ENCODE data around the gene USP48. TPM values are rescaled to one million over a fixed set of nuclear protein-coding genes. Genes with fewer than 3 reads are reported as not detected.

Gene USP48
- total and polyA plus RNA-seq, 2 of the 4 experiments (the other 2 are of a cell fraction) = 24.7 to 25.0 TPM

DNA sequence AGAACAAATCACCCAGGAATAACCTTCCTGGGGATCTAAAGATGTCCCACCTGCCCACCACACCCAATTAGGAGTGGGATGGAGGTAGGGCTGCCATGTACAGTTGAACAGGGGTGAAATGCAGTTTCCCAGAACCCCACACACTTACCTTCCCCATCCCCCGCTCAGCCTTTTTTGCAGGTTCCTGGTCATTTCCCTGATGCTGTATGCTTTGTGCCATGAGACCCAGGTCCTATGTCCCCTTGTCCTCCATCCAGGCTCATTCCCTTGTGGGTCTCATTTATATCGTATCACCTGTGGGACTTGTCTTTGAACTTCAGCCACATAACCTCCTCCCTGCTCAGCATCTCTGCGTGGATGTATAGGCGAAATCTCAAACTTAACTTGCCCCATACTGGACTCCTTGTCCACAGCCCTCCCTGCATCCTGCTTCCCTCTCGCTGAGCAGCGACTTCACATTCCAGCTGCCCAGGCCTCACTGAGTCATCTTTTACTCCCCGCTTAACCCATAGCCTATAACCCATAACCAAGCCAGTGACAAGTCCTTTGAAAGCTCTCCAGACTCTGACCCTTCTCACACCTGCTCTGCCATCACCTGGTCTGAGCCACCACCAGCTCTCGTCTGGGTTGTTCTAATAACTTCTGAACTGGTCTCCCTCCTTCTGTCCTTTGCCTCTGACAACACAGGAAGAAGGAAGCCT is 33.8 kb upstream of the USP48 start:
- no peak overlapping the region for H2BK15ac ChIP-seq (ENCODE audit: low read depth, low read length)
- H3K36me3 ChIP-seq (ENCODE audit: control insufficient read depth, insufficient read depth, low read length) = peaks cover 7% of the 10 kb centered on the region
- H3K9ac ChIP-seq (ENCODE audit: low read depth, low read length) = no peak overlapping the region
- H3K9me3 ChIP-seq (ENCODE audit: control insufficient read depth, insufficient read depth, low read length) = peaks cover 2% of the 10 kb centered on the region; the same call in 1 of the 2 replicates
- H2AFZ ChIP-seq (replicated peaks; ENCODE audit: low read length, poor library complexity) = peak overlapping the region; percentile 36
- peaks cover 6% of the 10 kb centered on the region for H3K4me1 ChIP-seq (ENCODE audit: control insufficient read depth, insufficient read depth, low read length)
- in situ Hi-C loops (cut with MboI; ENCODE audit: low sequenced_read_pairs) = no loop called here
- no peak for TF ChIP-seq CHD1 (IDR thresholded peaks at IDR 0.05; ENCODE audit: low read depth, low read length)
- TF ChIP-seq SMC3 (IDR thresholded peaks at IDR 0.05; ENCODE audit: low read depth, low read length) = no peak
- TF ChIP-seq RCOR1 (IDR thresholded peaks at IDR 0.05; ENCODE audit: insufficient replicate concordance, low read length) = peak; percentile 65
- TF ChIP-seq FOS (IDR thresholded peaks at IDR 0.05; ENCODE audit: low read depth, low read length) = peak; percentile 53; the same call in 1 of the 2 replicates
- TF ChIP-seq, protein P1, sequence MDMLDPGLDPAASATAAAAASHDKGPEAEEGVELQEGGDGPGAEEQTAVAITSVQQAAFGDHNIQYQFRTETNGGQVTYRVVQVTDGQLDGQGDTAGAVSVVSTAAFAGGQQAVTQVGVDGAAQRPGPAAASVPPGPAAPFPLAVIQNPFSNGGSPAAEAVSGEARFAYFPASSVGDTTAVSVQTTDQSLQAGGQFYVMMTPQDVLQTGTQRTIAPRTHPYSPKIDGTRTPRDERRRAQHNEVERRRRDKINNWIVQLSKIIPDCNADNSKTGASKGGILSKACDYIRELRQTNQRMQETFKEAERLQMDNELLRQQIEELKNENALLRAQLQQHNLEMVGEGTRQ (IDR thresholded peaks at IDR 0.05; ENCODE audit: low read depth, low read length) = 0 out of 2 replicates have a peak, but pooled peaks have one; percentile 6
- ChIA-PET CTCF (interaction anchor here (0.6 kb wide), 1 partner anchor 34 kb away, joined by 3 read pairs; no protein-coding TSS in a partner anchor), POLR2A (ENCODE audit: unreplicated experiment) (no interaction called here)
- intact Hi-C loops (cut with micrococcal nuclease) = loop anchor here (5.0 kb wide), 1 partner anchor 34 kb away; the partner anchor contains the start of gene USP48
- H3K4me2 ChIP-seq (ENCODE audit: low read depth, low read length) = no peak overlapping the region
- no TSS peak for BruUV-seq (replicated peaks)
- H3K23ac ChIP-seq (ENCODE audit: low read depth, low read length) = no peak overlapping the region
- H3K56ac ChIP-seq (ENCODE audit: extremely low read depth, insufficient read depth, low read length) = no peak overlapping the region
- H3K27me3 ChIP-seq (ENCODE audit: control insufficient read depth, insufficient read depth, low read length) = peaks cover 10% of the 10 kb centered on the region
- H2BK5ac ChIP-seq (ENCODE audit: low read depth, low read length, poor library complexity, severe bottlenecking) = no peak overlapping the region
- no peak overlapping the region for H2BK120ac ChIP-seq (ENCODE audit: low read depth, low read length)
- no peak overlapping the region for H4K5ac ChIP-seq (ENCODE audit: low read depth, low read length)
- H3K79me1 ChIP-seq (ENCODE audit: low read depth in 1 of 2, low read length in 2 of 2) = no peaks in the 10 kb centered on the region; a peak in 1 of 4 replicates
- ATAC-seq (ENCODE audit: low read depth) = peak; percentile 82
- H3K27ac ChIP-seq (ENCODE audit: insufficient read depth, low read length) = no peak overlapping the region
- H3K4me3 ChIP-seq (ENCODE audit: insufficient read depth, low read depth, low read length) = no peak overlapping the region
- H2BK20ac ChIP-seq (ENCODE audit: low read depth, low read length) = no peak overlapping the region
- H4K8ac ChIP-seq (ENCODE audit: low read depth in 2 of 2, low read length in 2 of 2) = no peak overlapping the region
- peak overlapping the region; percentile 5; the same call in 1 of the 2 replicates for H2AK5ac ChIP-seq (ENCODE audit: low read depth, low read length)
- dilution Hi-C loops (cut with HindIII; ENCODE audit: low sequenced_read_pairs, unreplicated experiment) = no loop called here
- H3K9me1 ChIP-seq (ENCODE audit: insufficient read depth, low read length) = peaks cover 18% of the 10 kb centered on the region
- no peak overlapping the region for H2AK9ac ChIP-seq (replicated peaks; ENCODE audit: low read depth, low read length, poor library complexity)
- no peak overlapping the region for H3K4ac ChIP-seq (ENCODE audit: low read depth, low read length)
- DNase-seq = peak; percentile 81
- WGBS, 2 experiments (ENCODE audit: extremely low coverage in 2 of 2, insufficient read length in 1 of 2) = 66% methylated on average over 4 of the region's 8 CpGs; no CpG with 5 or more reads in 1 of the 2 experiments
- H3K18ac ChIP-seq (ENCODE audit: low read depth, low read length) = no peak overlapping the region
- peaks cover 9% of the 10 kb centered on the region; the same call in 1 of the 2 replicates for H4K20me1 ChIP-seq (ENCODE audit: insufficient read depth, low read length)
- H3K14ac ChIP-seq (replicated peaks; ENCODE audit: low read depth, low read length) = no peak overlapping the region
- no peak overlapping the region for H4K91ac ChIP-seq (ENCODE audit: insufficient read depth, low read depth, low read length)

All from IMR-90 (cell line).